ENCODE measurements around the gene DPF3. TPM values are rescaled to one million over a fixed set of nuclear protein-coding genes. Genes with fewer than 3 reads are reported as not detected.

Gene DPF3
- total RNA-seq, 1 donor from 2014 or later, result 1.1 TPM

DNA sequence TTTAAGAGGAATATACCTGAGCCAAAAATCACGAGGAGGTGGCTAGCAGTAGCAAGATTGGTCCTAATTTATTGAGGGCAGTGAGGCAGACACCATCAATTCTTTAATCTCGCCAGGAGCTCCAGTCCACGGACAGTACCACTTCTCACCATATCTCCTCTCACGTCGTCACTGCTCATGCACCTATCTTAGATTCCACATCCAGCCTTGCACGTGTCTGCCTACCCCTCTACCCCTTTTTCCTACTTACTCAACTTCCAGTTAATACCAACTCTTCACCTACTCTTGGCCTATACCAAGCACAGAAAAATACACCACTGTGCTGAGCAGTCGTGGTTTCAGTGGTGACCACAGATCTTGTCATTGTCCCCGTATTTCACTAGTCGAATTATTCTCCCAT, 246.1 kb downstream of the DPF3 start:
- H3K4me1 Mint-ChIP-seq (ENCODE audit: low read depth), result peaks cover 31% of the 10 kb centered on the region
- no peak for TF ChIP-seq CTCF (IDR thresholded peaks at IDR 0.05)
- no peaks in the 10 kb centered on the region for H3K36me3 Mint-ChIP-seq (ENCODE audit: low read depth)
- H3K9me3 Mint-ChIP-seq (ENCODE audit: low read depth), result no peaks in the 10 kb centered on the region
- H3K4me3 Mint-ChIP-seq (ENCODE audit: unreplicated experiment), result no peak overlapping the region
- no peaks in the 10 kb centered on the region for H3K27me3 Mint-ChIP-seq (ENCODE audit: low read depth)
- no peak for DNase-seq (ENCODE audit: low spot score)
- no peak overlapping the region for H3K27ac Mint-ChIP-seq (ENCODE audit: unreplicated experiment)

GRCh38 chr14:72646861-72647528, 246.9 kb downstream of the DPF3 start:
- H3K27ac Mint-ChIP-seq (ENCODE audit: unreplicated experiment), result no peak overlapping the region
- H3K9me3 Mint-ChIP-seq (ENCODE audit: low read depth), result no peaks in the 10 kb centered on the region
- TF ChIP-seq CTCF (IDR thresholded peaks at IDR 0.05), result no peak
- H3K36me3 Mint-ChIP-seq (ENCODE audit: low read depth), result no peaks in the 10 kb centered on the region
- H3K4me1 Mint-ChIP-seq (ENCODE audit: low read depth), result peaks cover 35% of the 10 kb centered on the region
- H3K27me3 Mint-ChIP-seq (ENCODE audit: low read depth), result no peaks in the 10 kb centered on the region
- DNase-seq (ENCODE audit: low spot score), result no peak
- no peak overlapping the region for H3K4me3 Mint-ChIP-seq (ENCODE audit: unreplicated experiment)

- TF ChIP-seq CTCF (IDR thresholded peaks at IDR 0.05), result no peak
- no peak for DNase-seq (ENCODE audit: low spot score)
- Mint-ChIP-seq H3K27me3 (ENCODE audit: low read depth) (no peaks in the 10 kb centered on the region), H3K36me3 (ENCODE audit: low read depth) (no peaks in the 10 kb centered on the region), H3K9me3 (ENCODE audit: low read depth) (no peaks in the 10 kb centered on the region), H3K27ac (ENCODE audit: unreplicated experiment) (no peak overlapping the region), H3K4me3 (ENCODE audit: unreplicated experiment) (no peak overlapping the region), H3K4me1 (ENCODE audit: low read depth) (peaks cover 23% of the 10 kb centered on the region)
Measured at GRCh38 chr14:72645706-72646105, 248.2 kb downstream of the DPF3 start.

GRCh38 chr14:72644758-72645489, 249.0 kb downstream of the DPF3 start:
- H3K4me1 Mint-ChIP-seq (ENCODE audit: low read depth), result peaks cover 20% of the 10 kb centered on the region
- H3K9me3 Mint-ChIP-seq (ENCODE audit: low read depth), result no peaks in the 10 kb centered on the region
- TF ChIP-seq CTCF (IDR thresholded peaks at IDR 0.05), result peak; percentile 18
- H3K27me3 Mint-ChIP-seq (ENCODE audit: low read depth), result no peaks in the 10 kb centered on the region
- no peak overlapping the region for H3K4me3 Mint-ChIP-seq (ENCODE audit: unreplicated experiment)
- no peak for DNase-seq (ENCODE audit: low spot score)
- no peak overlapping the region for H3K27ac Mint-ChIP-seq (ENCODE audit: unreplicated experiment)
- H3K36me3 Mint-ChIP-seq (ENCODE audit: low read depth), result no peaks in the 10 kb centered on the region

- no peak for TF ChIP-seq CTCF (IDR thresholded peaks at IDR 0.05)
- Mint-ChIP-seq H3K36me3 (ENCODE audit: low read depth) (no peaks in the 10 kb centered on the region), H3K4me1 (ENCODE audit: low read depth) (peaks cover 20% of the 10 kb centered on the region), H3K27me3 (ENCODE audit: low read depth) (no peaks in the 10 kb centered on the region), H3K4me3 (ENCODE audit: unreplicated experiment) (no peak overlapping the region), H3K9me3 (ENCODE audit: low read depth) (peaks cover 5% of the 10 kb centered on the region), H3K27ac (ENCODE audit: unreplicated experiment) (peak overlapping the region; percentile 93)
- DNase-seq (ENCODE audit: low spot score), result no peak
Measured at GRCh38 chr14:72644038-72644437, 249.9 kb downstream of the DPF3 start.
